HG02571 (cell line): Measurements from ENCODE around the gene MAP4.

Experiments
- ATAC-seq: cut with Tn5 transposase; IDR thresholded peaks from one replicate; pipeline ENCODE4 v1.9.1; 2021; ENCODE audit warnings: mild to moderate bottlenecking, moderate library complexity; ENCODE audit not compliant: unreplicated experiment

Gene MAP4

DNA sequence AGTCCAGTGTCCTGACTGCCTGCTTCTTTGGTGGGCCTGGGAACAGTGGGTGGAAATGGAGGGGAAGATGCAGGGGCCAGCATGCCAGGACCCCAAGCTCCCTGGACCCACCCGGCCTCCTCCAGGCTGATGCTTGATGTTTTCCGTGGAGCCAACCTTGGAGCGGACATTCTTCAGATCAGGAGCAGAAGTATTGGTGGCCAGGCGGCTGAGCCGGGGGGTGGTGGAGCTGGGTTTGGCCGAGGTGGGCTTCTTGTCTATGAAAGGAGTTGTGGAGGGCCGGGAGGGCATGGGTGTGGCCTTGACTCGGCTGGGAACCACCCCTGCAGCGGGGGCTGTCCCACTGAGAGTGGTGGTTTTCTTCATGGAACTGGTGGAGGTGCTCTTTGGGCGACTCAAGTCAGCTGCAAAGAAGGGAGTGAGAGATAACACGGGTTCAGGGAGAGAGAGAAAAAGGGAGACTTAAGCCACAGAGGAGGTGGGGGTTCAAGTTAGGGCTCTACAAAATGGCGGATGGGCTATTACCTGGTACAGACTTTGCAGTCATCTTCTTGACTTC, 145.4 kb downstream of the MAP4 start:
- no peak for ATAC-seq

DNA sequence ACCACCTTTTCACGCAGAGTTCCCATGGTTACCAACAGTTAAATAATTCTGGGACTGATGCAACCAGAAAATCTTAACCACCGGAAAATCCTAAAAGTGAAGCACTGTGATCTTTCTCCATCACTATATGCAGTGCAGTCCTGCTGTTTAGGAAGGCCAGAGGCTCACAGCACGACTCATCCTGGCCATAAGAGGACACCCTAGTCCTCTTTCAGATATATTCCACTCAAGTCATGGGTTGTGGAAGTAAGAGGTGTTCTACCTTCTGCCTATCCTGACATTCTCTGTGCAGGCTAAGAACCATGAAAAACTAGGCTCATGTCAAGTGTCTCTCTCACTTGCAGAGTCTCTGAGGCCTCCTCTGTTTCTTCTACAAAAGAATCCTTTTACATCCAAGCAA, 146.1 kb downstream of the MAP4 start:
- ATAC-seq, result no peak

DNA sequence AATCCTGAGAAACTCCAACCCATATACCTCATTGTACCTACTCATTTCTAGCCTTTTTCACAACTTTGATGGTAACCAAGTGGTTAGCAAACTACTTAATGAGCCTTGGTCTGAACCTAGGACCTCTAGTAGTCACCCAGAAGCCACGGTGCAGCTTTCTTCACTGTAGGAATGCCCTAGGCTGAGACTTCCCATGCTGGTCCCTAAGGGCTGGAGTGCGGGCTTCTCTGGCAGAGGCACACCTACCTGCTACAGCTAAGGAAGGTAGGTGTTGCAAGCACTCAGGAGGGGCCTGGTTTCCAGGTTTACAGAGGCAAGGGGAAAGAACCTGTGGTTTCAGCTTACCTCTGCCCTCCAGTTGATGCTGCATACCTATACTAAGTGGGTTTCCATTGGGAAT, 147.9 kb downstream of the MAP4 start:
- ATAC-seq, result no peak

DNA sequence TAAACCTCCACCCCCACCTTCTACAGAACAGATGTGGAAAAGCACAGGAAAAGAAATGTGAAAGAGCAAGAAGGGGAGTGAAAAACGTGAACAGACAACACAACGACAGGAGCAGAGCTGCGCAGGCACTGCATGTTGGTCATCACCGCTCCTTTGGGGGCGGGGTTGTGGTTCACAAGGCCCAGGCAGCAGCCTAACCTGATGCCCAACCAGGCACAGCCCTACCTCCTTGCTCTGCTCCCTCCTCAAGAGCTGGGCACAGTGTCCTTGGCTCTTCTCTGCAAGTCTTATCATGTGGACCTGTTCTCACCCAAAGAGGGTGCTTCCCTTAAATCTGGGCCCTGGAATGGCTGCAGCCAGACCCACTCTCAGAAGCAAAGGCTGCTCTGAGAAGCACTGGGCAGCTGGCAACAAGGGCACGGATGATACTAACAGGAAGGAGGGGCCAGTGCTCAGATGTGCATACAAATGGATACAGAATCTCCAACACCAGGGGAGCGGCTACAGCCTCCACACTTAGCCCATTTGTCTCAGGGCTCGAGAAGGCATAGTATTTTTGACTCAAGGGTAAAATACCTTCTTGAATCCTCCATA, 148.7 kb downstream of the MAP4 start:
- ATAC-seq, result no peak

DNA sequence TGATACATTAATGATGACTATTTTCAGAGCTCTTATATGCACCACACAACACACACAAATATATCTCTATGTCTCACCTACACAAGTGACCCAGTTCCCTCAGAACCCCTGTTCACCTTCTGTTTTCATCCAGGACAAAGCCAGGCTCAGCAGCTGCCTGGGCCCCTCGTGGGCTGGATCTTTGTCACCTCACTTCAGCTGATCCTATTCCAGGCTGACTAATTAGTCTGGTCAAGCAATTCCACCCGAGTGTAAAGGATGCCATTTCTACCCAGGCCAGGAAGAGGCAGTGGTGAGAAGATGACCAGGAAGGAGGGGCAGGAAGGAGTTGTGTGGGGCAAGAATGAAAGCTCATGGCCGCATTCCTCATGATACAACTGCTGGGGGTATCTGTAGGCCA, 151.0 kb downstream of the MAP4 start:
- no peak for ATAC-seq

DNA sequence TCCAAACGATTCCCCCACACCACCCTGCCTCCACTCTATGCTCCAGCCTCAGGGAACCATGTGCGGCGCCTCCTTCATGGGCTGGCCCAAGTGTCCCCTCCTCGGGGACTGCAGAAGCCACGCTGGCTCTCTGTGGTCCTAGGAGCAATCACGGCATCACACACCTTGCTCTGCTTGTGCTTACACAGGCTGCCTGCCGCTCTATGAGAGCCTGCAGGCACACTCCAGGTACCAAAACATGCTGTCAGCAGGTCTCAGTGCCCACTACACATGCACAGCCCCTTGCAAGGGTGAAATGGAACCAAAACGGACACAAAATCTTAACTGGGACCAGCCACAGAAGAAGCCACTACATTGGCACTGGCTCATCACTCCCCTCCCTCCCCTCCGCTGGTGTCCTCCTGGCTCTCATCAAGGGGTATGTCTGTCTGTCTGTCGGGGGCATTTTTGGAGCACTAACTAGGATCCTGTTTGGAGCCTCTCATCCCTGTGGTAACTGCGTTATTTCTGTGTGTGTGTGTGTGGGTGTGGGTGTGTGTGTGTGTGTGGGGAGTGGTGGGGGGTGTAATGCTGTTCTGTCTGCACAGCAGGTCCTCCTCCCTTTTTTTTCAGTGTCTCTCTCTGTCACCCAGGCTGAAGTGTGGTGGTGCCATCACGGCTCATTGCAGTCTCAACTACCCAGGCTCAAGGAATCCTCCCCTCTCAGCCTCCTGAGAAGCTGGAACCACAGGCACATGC, 152.7 kb downstream of the MAP4 start:
- no peak for ATAC-seq

DNA sequence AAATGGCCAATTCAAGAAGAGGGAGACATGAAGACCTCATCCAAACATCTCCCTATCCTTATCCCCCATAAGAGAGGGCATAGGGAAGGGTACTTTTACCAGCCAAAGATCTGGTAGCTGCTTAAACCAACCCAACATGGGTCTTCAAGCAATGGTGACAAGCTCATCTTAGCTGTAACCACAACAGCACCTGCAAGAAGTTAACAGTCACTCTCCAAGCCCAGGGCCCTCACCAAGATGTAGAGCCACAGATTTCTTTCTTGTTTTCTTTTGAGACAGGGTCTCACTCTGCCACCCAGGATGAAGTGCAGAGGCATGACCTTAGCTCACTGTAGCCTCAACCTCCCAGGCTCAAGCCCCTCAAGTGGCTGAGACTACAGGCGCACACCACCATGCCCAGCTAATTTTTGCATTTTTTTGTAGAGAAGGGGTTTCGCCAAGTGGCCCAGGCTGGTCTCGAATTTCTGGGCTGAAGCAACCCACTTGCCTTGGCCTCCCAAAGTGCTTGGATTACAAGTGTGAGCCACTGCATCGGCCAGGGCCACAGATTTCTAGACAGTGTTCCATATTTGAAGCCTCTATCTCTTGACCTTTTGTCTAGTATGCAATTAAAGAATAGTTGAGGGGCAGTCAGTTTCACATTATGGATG, 156.1 kb downstream of the MAP4 start:
- ATAC-seq, result no peak

DNA sequence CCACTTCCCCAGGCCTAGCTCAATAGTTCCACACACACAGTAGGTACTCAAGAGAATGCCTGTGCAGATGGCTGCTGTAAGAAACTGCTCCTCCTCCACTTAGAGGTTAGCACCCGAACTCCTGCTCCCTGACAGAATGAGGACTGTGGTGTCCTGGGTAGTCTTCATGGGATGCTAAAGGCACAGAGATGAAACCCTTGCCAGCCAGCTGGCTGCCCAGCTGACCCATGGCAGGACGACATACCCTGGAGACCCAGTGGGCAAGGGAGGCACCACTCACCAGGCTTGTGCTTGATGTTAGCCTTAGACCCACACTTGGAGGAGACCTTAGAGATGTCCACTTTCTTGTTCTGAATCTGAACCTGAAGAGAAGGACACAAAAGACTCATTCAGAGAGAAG, 159.1 kb downstream of the MAP4 start:
- ATAC-seq, result no peak

DNA sequence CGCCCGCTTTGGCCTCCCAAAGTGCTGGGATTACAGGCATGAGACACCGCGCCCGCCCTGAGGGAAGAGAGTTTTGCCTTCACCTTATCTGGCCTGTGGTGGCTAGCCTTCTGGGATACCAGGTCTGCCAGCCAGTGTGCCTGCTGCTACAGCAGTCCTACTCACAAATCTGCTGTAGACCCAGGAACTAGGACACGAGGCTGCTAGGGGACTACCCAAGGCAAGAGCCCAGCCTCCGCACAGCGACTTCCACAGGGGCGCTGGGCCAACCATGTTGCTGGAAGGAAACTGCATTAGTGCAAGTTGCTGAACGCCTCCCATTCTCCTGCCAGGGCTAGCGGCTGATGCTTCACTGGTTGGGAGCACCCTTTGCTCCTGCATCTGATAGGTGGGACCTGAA, 159.5 kb downstream of the MAP4 start:
- no peak for ATAC-seq

DNA sequence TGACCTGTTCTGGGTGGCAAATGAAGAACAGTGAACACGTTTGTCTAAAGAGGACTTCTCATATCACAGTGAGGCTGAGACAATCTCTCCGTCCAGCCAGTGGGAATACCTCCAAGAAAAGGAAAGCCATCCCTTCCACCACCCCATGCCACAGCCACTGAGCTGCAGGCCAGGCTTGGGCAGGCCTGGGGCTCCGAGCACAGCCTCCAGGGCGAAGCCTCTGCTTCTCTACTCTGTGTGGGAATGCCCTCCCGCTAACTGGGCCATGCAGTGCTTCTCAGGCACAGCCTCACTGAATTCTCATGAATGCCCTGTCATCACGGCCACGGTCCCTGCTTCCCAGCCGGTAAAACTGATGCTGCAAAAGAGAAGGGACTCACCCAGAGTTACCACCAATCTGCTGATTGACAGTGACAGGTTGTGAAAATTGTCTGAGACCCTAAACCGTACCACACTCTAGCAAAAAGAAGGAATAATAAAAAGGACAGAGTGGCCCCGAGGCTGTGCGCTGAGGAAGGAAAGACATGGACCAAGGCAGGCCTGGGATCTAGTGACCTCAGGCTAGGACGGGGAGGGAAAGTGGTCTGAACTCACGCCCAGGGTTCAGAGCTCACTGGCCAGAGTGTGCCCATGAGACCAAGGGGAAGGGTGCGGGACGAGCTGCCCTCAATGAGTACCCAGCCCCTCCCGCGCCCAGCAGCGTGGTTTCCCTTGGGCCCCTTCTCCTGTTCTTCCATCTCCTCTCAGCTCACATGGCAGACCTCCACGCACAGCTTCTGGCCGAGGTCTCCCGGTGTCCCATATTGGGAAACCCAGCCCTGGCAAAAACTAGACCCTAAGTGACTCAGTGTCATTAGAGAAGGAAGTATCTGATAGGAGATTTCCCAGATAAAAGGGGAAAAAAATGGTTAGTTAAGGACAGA, 160.5 kb downstream of the MAP4 start:
- no peak for ATAC-seq

DNA sequence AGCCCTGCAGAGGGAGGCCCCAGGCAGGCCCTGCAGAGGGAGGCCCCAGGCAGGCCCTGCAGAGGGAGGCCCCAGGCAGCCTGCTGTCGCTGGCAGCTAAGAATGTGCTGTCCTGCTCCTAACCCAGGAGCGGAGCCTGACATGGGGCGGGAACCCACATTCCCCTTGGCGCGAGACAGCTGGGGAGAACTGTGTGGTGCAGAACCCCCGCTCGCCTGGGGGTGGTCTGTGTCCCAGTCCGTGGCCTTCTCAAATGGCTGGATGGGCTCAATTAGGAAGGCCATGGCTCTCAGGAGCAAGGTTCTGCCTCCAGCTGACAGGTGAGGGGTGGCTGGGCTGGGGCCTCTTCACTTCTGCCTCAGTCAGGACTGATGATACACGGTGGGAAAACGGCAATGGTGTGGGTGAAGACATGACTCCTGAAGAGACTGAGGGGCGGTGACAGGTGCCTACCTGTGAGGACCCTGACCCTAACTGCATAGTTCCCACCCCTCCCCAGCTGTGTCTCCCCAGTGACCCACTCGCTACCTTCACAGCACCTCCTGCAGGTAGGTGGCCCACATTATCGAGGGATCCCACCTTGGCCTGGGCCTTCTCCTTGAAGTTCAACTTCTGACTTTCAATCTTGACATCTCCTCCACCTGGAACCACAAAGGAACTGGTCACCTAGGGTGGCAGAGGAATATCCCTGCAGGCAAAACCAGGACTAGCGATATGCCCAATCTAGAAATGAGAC, 161.3 kb downstream of the MAP4 start:
- no peak for ATAC-seq

DNA sequence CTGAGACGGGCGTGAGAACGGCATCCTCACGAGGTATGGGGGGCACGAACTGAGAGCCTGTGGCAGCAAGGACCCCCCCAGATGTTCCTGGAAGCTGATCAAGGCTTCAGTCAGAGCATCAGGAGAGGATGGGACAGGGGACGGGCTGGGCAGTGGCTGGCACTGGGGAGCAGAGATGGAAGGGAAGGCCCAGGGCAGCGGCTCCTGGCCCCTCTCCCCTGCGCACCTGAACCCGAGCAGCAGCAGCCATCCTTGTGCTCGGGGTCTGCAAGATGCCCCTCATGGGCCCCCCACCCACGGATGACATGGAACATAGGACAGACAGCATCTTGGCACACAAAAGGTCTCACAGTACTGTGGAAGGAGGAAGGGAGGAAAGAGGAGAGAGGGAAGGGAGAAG, 161.9 kb downstream of the MAP4 start:
- no peak for ATAC-seq

DNA sequence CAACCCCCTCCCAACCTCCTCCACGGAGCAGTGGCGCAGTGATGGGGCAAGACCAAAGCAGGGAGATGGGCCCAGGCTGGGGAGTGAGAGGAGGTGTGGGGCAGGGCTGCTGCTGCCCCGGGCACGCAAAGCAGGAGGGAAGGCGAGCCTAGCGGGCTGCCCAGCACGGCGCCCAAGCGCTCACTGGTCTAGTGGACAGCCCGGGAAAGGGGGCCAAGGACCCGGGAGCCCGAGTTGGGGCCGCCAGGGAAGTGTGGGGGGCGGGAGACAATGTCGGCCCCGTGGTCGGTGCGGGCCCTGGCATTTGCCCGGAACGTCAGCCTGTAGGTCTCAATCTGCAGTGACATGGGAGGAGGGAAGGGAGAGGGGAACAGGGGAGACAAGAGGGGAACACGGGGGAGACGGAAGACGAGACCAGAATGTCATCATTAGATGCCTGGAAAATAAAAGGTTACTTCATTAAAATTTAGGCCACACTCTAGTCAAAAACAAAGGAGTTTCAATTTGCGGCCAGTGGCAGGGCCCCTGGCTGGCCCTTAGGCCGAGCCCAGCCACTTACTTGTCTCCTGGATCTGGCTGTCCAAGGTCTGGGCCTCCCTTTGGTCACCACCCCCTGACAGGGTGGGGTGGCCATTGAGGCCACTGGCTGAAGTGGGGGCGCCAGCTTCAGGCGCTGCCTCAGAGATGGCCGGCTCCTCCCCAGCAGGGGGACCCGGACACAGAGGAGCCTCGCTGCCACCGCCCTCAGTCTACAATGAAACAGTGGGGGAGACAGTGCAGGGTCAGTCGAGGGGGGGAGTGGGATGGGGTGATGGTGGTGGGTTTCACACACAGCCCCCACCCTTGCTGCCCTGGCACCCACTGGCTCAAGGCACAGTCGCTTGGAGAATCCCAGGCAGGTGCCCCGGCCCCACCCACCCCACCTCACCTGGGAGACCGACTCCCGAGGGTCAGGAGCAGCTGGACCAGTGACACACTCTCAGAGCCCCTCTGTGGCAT, 163.3 kb downstream of the MAP4 start:
- no peak for ATAC-seq

DNA sequence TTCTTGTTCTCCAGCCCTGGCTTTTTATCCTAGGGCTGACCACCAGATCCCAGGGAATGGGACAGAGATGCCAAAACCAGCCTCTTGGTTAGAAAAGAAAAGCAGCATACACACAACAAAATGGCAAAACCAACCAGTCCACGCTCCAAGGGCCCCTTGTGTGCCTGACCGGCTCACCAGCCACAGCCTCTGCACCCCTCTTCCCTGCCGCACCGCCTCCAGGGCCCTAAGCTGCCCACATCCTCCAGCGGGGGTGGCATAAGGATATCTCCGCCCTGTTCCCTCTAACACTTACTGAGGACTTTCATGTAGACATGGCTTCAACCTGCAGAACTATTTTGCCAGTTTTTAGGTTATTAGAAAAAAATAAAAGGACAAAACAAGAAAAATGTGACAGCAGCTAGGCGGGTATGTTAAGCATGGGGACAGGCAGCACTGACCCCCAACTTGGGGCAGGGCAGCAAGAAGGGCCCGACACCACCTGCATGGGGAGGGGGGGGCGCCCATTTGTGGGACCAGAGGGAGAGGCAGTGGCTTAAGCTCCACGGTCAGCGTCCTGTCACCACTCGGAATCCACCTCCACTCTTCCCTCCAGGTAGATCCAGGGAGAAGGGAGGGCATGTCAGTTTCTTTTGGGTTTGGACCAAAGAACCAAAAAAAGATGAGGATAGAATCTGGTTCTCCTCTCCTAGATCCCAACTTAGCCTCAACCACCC, 164.2 kb downstream of the MAP4 start:
- no peak for ATAC-seq

DNA sequence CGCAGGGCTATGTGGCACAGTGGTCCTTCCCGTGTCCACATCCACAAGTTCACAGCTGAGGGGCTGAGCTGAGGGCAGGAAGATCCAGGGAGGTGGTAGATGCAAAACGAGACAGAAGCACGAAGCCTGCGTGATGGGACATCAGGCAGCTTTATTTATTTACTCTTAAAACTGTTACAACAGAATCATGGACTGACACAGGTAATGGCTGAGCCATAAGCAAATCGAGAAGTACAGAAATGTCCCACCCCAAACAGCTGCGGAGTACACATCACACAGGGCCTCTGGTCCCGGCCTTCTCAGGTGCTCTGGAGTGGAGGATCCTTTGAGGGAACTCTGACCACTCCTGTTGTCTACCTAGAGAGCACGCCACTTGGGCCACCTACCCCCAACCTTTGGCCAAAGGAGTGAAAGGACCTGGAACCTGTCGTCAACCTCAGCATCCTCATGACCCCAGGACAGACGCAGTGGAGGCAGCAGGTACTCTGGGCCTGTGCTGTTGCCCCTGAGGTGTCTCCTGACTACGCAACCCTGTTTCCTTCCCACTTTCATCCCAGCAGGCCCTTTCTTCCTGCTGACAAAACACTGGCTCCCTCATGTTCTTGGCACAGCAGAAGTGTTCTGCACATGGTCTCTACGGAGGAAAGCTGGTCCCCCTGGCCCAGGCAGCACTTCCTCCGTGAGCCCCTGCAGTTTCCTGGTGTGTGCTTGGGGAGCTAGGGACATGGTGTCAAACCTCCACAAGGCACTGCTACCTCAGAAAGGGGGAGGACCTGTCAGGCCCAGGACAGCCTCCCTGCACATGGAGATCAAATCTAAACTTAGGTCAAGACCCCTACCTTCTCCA, 165.4 kb downstream of the MAP4 start:
- ATAC-seq, result no peak

DNA sequence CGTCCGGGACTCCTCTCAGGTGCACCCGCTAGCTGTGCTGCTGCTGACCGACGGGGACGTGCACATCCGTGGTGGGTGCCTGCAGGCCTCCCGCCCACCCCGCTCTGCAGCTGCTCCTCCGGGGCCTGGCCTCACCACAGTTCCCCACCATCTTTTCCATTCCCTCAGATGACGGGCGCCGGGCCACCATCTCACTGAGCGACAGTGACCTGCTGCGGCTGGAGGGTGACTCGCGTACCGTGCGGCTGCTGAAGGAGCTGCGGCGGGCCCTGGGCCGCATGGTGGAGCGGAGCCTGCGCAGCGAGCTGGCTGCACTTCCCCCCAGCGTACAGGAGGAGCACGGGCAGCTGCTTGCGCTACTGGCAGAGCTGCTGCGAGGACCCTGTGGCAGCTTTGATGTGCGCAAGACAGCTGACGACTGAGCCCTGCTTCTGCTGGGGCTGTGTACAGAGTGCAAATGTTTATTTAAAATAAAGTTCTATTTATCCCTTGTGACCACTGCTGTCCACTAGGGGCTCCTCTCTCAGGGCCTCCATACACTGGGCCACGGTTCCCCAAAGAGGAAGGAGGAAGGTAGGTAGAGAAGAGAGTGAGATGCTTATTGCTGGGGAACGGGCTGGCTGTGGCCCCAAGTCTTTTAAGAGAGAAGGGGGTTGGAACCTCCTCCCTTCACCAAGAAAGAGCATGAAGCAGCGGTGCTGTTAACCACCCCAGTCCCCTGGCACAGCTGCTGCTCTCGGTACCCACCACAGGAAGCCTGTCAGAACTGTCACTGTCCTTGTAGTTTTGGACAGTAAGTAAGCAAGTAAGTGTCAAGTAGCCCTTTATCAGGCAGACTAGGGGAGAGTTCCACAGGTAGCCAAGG, 166.3 kb downstream of the MAP4 start:
- no peak for ATAC-seq
